Esophagus squamous epithelium (tissue), 5 donors: ENCODE measurements around the gene SIK3. TPM values are rescaled to one million over a fixed set of nuclear protein-coding genes. Genes with fewer than 3 reads are reported as not detected.

ENCODE experiments used
- DNase-seq: peaks from one replicate; lab custom pipeline; 2025; lab: John Stamatoyannopoulos, UW
- H3K27ac ChIP-seq, 4 donors: fragments of 200-600 bp; sonication (generic); one replicate each; pipeline ENCODE4 v1.5.1; 2016 to 2019; ENCODE audit warnings: mild to moderate bottlenecking in 1 of 4
- H3K27me3 ChIP-seq, 4 donors: fragments of 200-600 bp; sonication (generic); 1 replicate in 3 of 4; 2 replicates in 1 of 4; pipeline versions ENCODE4 v1.5.1 to v1.6.0; 2017 to 2021; ENCODE audit warnings: antibody characterized with exemption in 1 of 4
- H3K36me3 ChIP-seq, 3 donors: fragments of 200-600 bp; sonication (generic); one replicate each; pipeline ENCODE4 v1.5.1; 2016 to 2019
- H3K4me1 ChIP-seq, 3 donors: fragments of 200-600 bp; sonication (generic); one replicate each; pipeline ENCODE4 v1.5.1; 2017 to 2019
- H3K4me3 ChIP-seq, 4 donors: fragments of 200-600 bp; sonication (generic); 1 replicate in 3 of 4; 2 replicates in 1 of 4; pipeline ENCODE4 v1.5.1; 2016 to 2019; ENCODE audit warnings: mild to moderate bottlenecking in 2 of 4, moderate library complexity in 1 of 4
- H3K9me3 ChIP-seq, 3 donors: fragments of 200-600 bp; sonication (generic); one replicate each; pipeline ENCODE4 v1.5.1; 2016 to 2019
- POLR2A ChIP-seq, 4 donors: fragments of 450-650 bp; IDR thresholded peaks; one replicate each; pipeline ENCODE4 v1.6.1; 2017; ENCODE audit warnings: antibody characterized with exemption in 4 of 4, mild to moderate bottlenecking in 4 of 4, moderate library complexity in 3 of 4
- WGBS, 2 donors: methylation state at CpG; one replicate each; pipeline ENCODE4 v1.1.5; 2018; 5-methylcytosine and 5-hydroxymethylcytosine counted together
- intact Hi-C: fragments of 100-400 bp; cut with DNase I; formaldehyde crosslinking; loops from one replicate; pipeline ENCODE4 v1.15.0; 2022
- total RNA-seq, 4 donors: library from RNA; depleted of rRNA; stranded (reverse); fragments of >200 nt; gene quantifications; one replicate each; pipeline ENCODE4 v1.1.0, GENCODE V29; 2016
- TF ChIP-seq, protein P1 (sequence below), 6 experiments: fragments of 450-650 bp in 4 of 6; fragments of 200-600 bp in 2 of 6; sonication (generic) in 2 of 6; IDR thresholded peaks; one replicate each; pipeline ENCODE4 v1.5.1; 2016 to 2019; ENCODE audit warnings: antibody characterized with exemption in 6 of 6, mild to moderate bottlenecking in 4 of 6, moderate library complexity in 4 of 6
- donor health status: DM: yes; HTN: yes; CAD: no.

SIK3 gene
- total RNA-seq, 4 donors from 2014 or later, result 16.2 to 35.1 (median 20.3) TPM

DNA sequence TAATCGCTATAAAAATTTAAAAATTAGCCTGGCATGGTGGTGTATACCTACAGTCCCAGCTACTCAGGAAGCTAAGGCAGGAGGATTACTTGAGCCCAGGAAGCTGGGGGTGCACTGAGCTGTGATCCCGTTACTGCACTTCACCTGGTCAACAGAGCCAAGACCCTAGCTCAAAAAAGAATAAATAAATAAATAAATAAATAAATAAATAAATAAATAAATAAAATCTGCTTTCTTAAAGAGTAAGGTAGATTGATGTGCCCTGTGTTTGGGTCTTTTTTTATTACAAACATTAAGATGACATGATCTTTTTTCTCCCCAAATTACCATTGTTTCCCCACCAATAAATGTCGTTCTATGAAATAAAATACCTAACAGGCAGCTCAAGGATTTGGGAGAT is 146.5 kb downstream of the SIK3 start:
- Histone ChIP-seq H3K9me3 (no peaks in the 10 kb centered on the region), H3K4me3 (no peak overlapping the region), H3K27me3 (no peaks in the 10 kb centered on the region), H3K27ac (no peak overlapping the region), H3K4me1 (peaks cover 0 to 19% (median 0%) of the 10 kb centered on the region in 3 donors), H3K36me3 (peaks cover 0 to 50% (median 0%) of the 10 kb centered on the region in 3 donors)
- intact Hi-C loops, result no loop called here
- TF ChIP-seq POLR2A (IDR thresholded peaks at IDR 0.05), result no peak
- TF ChIP-seq, protein P1, sequence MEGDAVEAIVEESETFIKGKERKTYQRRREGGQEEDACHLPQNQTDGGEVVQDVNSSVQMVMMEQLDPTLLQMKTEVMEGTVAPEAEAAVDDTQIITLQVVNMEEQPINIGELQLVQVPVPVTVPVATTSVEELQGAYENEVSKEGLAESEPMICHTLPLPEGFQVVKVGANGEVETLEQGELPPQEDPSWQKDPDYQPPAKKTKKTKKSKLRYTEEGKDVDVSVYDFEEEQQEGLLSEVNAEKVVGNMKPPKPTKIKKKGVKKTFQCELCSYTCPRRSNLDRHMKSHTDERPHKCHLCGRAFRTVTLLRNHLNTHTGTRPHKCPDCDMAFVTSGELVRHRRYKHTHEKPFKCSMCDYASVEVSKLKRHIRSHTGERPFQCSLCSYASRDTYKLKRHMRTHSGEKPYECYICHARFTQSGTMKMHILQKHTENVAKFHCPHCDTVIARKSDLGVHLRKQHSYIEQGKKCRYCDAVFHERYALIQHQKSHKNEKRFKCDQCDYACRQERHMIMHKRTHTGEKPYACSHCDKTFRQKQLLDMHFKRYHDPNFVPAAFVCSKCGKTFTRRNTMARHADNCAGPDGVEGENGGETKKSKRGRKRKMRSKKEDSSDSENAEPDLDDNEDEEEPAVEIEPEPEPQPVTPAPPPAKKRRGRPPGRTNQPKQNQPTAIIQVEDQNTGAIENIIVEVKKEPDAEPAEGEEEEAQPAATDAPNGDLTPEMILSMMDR (IDR thresholded peaks at IDR 0.05), result no peak
- DNase-seq, result no peak
- 94 to 98% methylated on average over 3 of the region's 3 CpGs for WGBS, 2 donors

DNA sequence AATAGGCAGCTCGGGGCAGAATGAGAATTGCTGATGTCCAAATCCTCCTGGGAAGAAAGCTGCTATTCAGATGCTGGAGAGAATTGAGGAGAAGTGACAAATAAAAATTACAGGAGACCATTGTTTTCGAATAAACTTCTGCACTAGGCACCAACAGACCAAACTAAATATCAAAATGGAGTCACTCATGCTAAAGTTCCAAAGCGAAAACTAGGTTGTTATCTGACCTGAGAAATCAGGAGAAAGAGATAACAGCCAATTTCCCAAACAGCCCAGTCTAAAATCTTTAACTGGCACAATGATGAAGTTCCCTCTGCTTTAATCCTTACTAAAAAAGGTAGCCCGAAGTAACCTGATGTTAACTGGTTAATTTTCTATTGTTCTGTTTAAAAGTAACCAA is 148.0 kb downstream of the SIK3 start:
- Histone ChIP-seq H3K36me3 (peaks cover 0 to 36% (median 0%) of the 10 kb centered on the region in 3 donors), H3K4me1 (peaks cover 0 to 15% (median 0%) of the 10 kb centered on the region in 3 donors), H3K27ac (no peak overlapping the region), H3K27me3 (no peaks in the 10 kb centered on the region), H3K4me3 (no peak overlapping the region), H3K9me3 (no peaks in the 10 kb centered on the region)
- DNase-seq, result no peak
- 88 to 95% methylated on average over 4 of the region's 4 CpGs for WGBS, 2 donors
- no peak for TF ChIP-seq POLR2A (IDR thresholded peaks at IDR 0.05)
- TF ChIP-seq, protein P1 (IDR thresholded peaks at IDR 0.05), result no peak
- intact Hi-C loops, result no loop called here

DNA sequence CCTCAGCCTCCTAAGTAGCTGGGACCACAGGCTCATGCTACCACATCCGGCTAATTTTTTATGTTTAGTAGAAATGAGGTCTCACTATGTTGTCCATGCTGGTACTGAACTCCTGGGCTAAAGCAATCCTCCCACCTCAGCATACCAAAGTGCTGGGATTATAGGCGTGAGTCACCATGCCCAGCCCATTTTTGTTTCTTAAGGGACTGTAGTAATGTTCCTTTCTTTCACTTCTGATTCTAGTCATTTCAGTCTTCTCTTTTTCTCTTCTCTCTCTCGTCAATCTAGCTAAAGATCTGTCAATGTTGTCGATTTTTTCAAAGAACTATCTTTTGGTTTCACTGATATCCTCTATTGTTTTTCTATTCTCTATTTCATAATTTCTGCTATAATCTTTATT is 149.8 kb downstream of the SIK3 start:
- Histone ChIP-seq H3K4me1 (peaks cover 0 to 15% (median 0%) of the 10 kb centered on the region in 3 donors), H3K4me3 (no peak overlapping the region), H3K27ac (peak overlapping the region in 1 of 4 donors; percentile 49), H3K27me3 (no peaks in the 10 kb centered on the region), H3K36me3 (peaks cover 0 to 20% (median 0%) of the 10 kb centered on the region in 3 donors), H3K9me3 (no peaks in the 10 kb centered on the region)
- intact Hi-C loops, result no loop called here
- 39 to 46% methylated on average over 4 of the region's 4 CpGs for WGBS, 2 donors
- no peak for DNase-seq
- TF ChIP-seq POLR2A (IDR thresholded peaks at IDR 0.05), result no peak
- TF ChIP-seq, protein P1 (IDR thresholded peaks at IDR 0.05), result no peak

DNA sequence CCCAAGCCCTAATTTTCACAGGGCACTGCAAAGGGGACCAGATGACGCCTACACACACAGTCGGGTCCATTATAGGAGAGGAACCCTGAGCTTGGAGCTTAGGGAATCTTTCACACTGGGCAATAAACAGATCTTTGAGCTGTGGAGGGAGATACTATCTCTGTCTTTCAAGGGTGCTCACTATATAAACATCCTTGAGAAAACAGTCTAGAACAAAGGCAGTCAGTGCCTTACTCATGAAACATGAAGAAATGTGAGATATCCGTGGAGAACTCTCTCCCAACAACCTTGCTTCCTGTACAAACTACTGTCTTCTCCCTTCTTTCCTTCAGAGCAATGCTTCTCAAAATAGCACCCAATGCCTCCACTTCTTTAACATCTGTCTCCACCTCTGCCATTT is 151.8 kb downstream of the SIK3 start:
- 66 to 69% methylated on average over 3 of the region's 3 CpGs for WGBS, 2 donors
- DNase-seq, result no peak
- intact Hi-C loops, result no loop called here
- H3K4me1 ChIP-seq, result peaks cover 0 to 15% (median 0%) of the 10 kb centered on the region in 3 donors
- no peak overlapping the region for H3K4me3 ChIP-seq
- H3K36me3 ChIP-seq, result peaks cover 0 to 18% (median 0%) of the 10 kb centered on the region in 3 donors
- no peak for TF ChIP-seq POLR2A (IDR thresholded peaks at IDR 0.05)
- TF ChIP-seq, protein P1 (IDR thresholded peaks at IDR 0.05), result no peak
- H3K27me3 ChIP-seq, result no peaks in the 10 kb centered on the region
- H3K27ac ChIP-seq, result no peak overlapping the region
- no peaks in the 10 kb centered on the region for H3K9me3 ChIP-seq

DNA sequence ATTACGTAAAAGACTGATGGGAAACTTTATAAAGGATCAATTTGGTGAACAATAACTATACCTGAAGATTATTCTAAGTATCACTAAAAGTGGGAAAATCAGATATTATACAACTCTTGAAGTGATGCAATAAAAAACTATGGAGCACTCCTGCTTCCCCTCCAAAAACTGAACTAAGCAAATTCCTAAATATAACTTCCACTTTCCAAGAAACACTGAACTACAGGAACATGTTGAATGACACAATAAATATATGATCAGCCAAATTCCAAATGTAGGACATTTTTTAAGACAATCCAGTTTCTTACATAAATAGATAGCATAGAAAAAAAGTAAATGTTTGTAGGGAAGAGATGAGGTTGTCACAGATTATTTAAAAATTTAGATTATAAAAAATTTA is 158.7 kb downstream of the SIK3 start:
- no peak for DNase-seq
- intact Hi-C loops, result no loop called here
- H3K27ac ChIP-seq, result no peak overlapping the region
- TF ChIP-seq, protein P1 (IDR thresholded peaks at IDR 0.05), result no peak
- TF ChIP-seq POLR2A (IDR thresholded peaks at IDR 0.05), result no peak
- H3K27me3 ChIP-seq, result no peaks in the 10 kb centered on the region
- H3K9me3 ChIP-seq, result no peaks in the 10 kb centered on the region
- H3K36me3 ChIP-seq, result peaks cover 0 to 6% (median 0%) of the 10 kb centered on the region in 3 donors
- 91 to 100% methylated on average over 1 of the region's 1 CpG for WGBS, 2 donors
- no peaks in the 10 kb centered on the region for H3K4me1 ChIP-seq
- no peak overlapping the region for H3K4me3 ChIP-seq
